Endothelial cell of hepatic sinusoid (primary cell): ENCODE measurements around the gene ABCB7.
"Not testable (repeated sequence)": the region's sequence is repeated elsewhere in the genome, so short reads cannot be mapped to it uniquely, and the experiment has no call there.

Experiments
- in situ Hi-C: cut with HindIII; loops from 2 replicates; pipeline ENCODE4 v1.10.0; 2017; ENCODE audit warnings: low sequenced_read_pairs

The ABCB7 gene

GRCh38 chrX:75155827-75156525 is at the start of gene ABCB7:
Gene ABCB7 (minus strand): TSS chrX:75156283. CDS start chrX:75156272, 11 bp downstream.
- in situ Hi-C loops = no loop called here

- in situ Hi-C loops = not testable (repeated sequence)
Measured at GRCh38 chrX:75188415-75189206, 32.5 kb upstream of the ABCB7 start.

GRCh38 chrX:75181721-75182120 is 25.6 kb upstream of the ABCB7 start:
- in situ Hi-C loops = no loop called here

GRCh38 chrX:75179536-75180293 is 23.6 kb upstream of the ABCB7 start:
- in situ Hi-C loops = not testable (repeated sequence)

GRCh38 chrX:75172257-75172890 is 16.3 kb upstream of the ABCB7 start:
- in situ Hi-C loops = not testable (repeated sequence)

GRCh38 chrX:75158054-75158453 is 2.0 kb upstream of the ABCB7 start:
- in situ Hi-C loops = no loop called here

GRCh38 chrX:75156531-75156945 is 455 bp upstream of the ABCB7 start:
- in situ Hi-C loops = no loop called here

GRCh38 chrX:75155447-75155826 is 646 bp downstream of the ABCB7 start:
- in situ Hi-C loops = no loop called here

- in situ Hi-C loops = no loop called here
Measured at GRCh38 chrX:75154871-75155270, 1.2 kb downstream of the ABCB7 start.

GRCh38 chrX:75151827-75152592 is 4.1 kb downstream of the ABCB7 start:
- in situ Hi-C loops = no loop called here

- in situ Hi-C loops = no loop called here
Measured at GRCh38 chrX:75149654-75150053, 6.4 kb downstream of the ABCB7 start.

GRCh38 chrX:75132672-75133071 is 23.4 kb downstream of the ABCB7 start:
- in situ Hi-C loops = no loop called here

GRCh38 chrX:75131973-75132627 is 24.0 kb downstream of the ABCB7 start:
- in situ Hi-C loops = no loop called here

GRCh38 chrX:75129069-75129468 is 27.0 kb downstream of the ABCB7 start:
- in situ Hi-C loops = not testable (repeated sequence)

GRCh38 chrX:75118296-75118695 is 37.8 kb downstream of the ABCB7 start:
- in situ Hi-C loops = no loop called here

- in situ Hi-C loops = no loop called here
Measured at GRCh38 chrX:75115707-75116413, 40.2 kb downstream of the ABCB7 start.

- in situ Hi-C loops = no loop called here
Measured at GRCh38 chrX:75114638-75115037, 41.4 kb downstream of the ABCB7 start.

GRCh38 chrX:75113664-75114063 is 42.4 kb downstream of the ABCB7 start:
- in situ Hi-C loops = no loop called here

- in situ Hi-C loops = no loop called here
Measured at GRCh38 chrX:75107863-75108509, 48.1 kb downstream of the ABCB7 start.
